Measurements from ENCODE around the gene CROCC. TPM values are rescaled to one million over a fixed set of nuclear protein-coding genes. Genes with fewer than 3 reads are reported as not detected.
"Not testable (repeated sequence)": the region's sequence is repeated elsewhere in the genome, so short reads cannot be mapped to it uniquely, and the experiment has no call there.

CROCC gene
- total RNA-seq (10 to 100 TPM in 1 of 10 donors, 1 to 10 TPM in 9; 4.7 to 12.8 (median 6.0) TPM), polyA plus RNA-seq (10 to 100 TPM in 1 of 2 donors, 1 to 10 TPM in 1; 7.6 to 42.3 TPM)
- long read RNA-seq, donor 1, partial matches to known transcripts: 12 of 23 reads
- long read RNA-seq, donor 1, other reads (novel, unspliced or antisense): 11 of 23 reads
- long read RNA-seq, donor 2, partial matches to known transcripts: 8 of 26 reads
- long read RNA-seq, donor 2, other reads (novel, unspliced or antisense): 18 of 26 reads
- long read RNA-seq, donor 3, partial matches to known transcripts: 1 of 4 reads
- long read RNA-seq, donor 3, other reads (novel, unspliced or antisense): 3 of 4 reads

- intact Hi-C loops (cut with DNase I): loop anchor here in 1 of 10 donors (10.0 kb wide), 1 partner anchor 307 kb away; the partner anchor contains the start of gene NBPF1
- Histone ChIP-seq H3K4me1 (peaks cover 0 to 17% (median 9%) of the 10 kb centered on the region in 9 donors), H3K36me3 (no peaks in the 10 kb centered on the region), H3K27ac (no peak within 1 kb of the TSS), H3K27me3 (no peaks in the 10 kb centered on the region), H3K9me3 (no peaks in the 10 kb centered on the region), H3K4me3 (no peak within 1 kb of the TSS)
- WGBS, 2 donors: 28 to 33% methylated on average over 17 of the region's 17 CpGs
- DNase-seq: peak in 1 of 2 donors; percentile 42
- no peak for TF ChIP-seq CTCF (IDR thresholded peaks at IDR 0.05)
- peak in 6 of 8 donors; percentile 24 to 54 (median 38) for ATAC-seq
These were observed at the start of gene CROCC for GRCh38 chr1:16921391-16922185. Gene CROCC, plus strand, starts transcription at chr1:16921931. Its CDS starts 88 bp downstream, at chr1:16922019.

GRCh38 chr1:16872152-16873075, 49.3 kb upstream of the CROCC start:
- H3K9me3 ChIP-seq; intact Hi-C loops (cut with DNase I); H3K27ac ChIP-seq; H3K36me3 ChIP-seq: not testable (repeated sequence)
- ATAC-seq (peak; percentile 56 to 93 (median 85)), DNase-seq (peak; percentile 27 to 49)
- H3K27me3 ChIP-seq: peaks cover 14 to 42% (median 37%) of the 10 kb centered on the region in 7 donors
- peak overlapping the region in 7 of 10 donors; percentile 24 to 45 (median 29) for H3K4me3 ChIP-seq
- WGBS, 2 donors: 15 to 20% methylated on average over 43 to 58 of the region's 66 CpGs
- peaks cover 0 to 13% (median 0%) of the 10 kb centered on the region in 9 donors for H3K4me1 ChIP-seq

GRCh38 chr1:16873076-16873879, 48.5 kb upstream of the CROCC start:
- H3K9me3 ChIP-seq; H3K27ac ChIP-seq; H3K36me3 ChIP-seq; intact Hi-C loops (cut with DNase I): not testable (repeated sequence)
- ATAC-seq (peak; percentile 29 to 65 (median 44)), DNase-seq (peak; percentile 24 to 76)
- H3K4me3 ChIP-seq: peak overlapping the region in 7 of 10 donors; percentile 24 to 45 (median 29)
- peaks cover 0 to 13% (median 0%) of the 10 kb centered on the region in 9 donors for H3K4me1 ChIP-seq
- WGBS, 2 donors: 6 to 11% methylated on average over 37 of the region's 52 CpGs
- peaks cover 14 to 42% (median 37%) of the 10 kb centered on the region in 7 donors for H3K27me3 ChIP-seq

GRCh38 chr1:16874968-16875765, 46.6 kb upstream of the CROCC start:
- intact Hi-C loops (cut with DNase I); H3K9me3 ChIP-seq; DNase-seq; H3K4me3 ChIP-seq; H3K36me3 ChIP-seq; H3K27ac ChIP-seq; ATAC-seq: not testable (repeated sequence)
- 31 to 35% methylated on average over 22 to 31 of the region's 35 CpGs for WGBS, 2 donors
- Histone ChIP-seq H3K27me3 (peaks cover 14 to 51% (median 43%) of the 10 kb centered on the region in 7 donors), H3K4me1 (peaks cover 0 to 13% (median 0%) of the 10 kb centered on the region in 9 donors)

GRCh38 chr1:16881742-16882141, 40.0 kb upstream of the CROCC start:
- intact Hi-C loops (cut with DNase I); ATAC-seq; H3K4me3 ChIP-seq; H3K9me3 ChIP-seq; H3K36me3 ChIP-seq; H3K27ac ChIP-seq; DNase-seq: not testable (repeated sequence)
- peaks cover 0 to 29% (median 14%) of the 10 kb centered on the region in 7 donors for H3K27me3 ChIP-seq
- 94 to 95% methylated on average over 1 of the region's 1 CpG for WGBS, 2 donors
- H3K4me1 ChIP-seq: peaks cover 0 to 21% (median 0%) of the 10 kb centered on the region in 9 donors

Data from heart right ventricle (tissue), 16 donors.